Activated CD4-positive, alpha-beta T cell treated with anti-CD3 and anti-CD28 coated beads, Interleukin-2, amount 50 U/mL, for 48 hours (primary cell): ENCODE results near the gene SHISA6.

Experiments
- DNase-seq, 2 experiments: peaks; one replicate each; pipeline ENCODE4 v3.0.0-alpha.2; 2020

SHISA6 gene

GRCh38 chr17:11610999-11611566 lies 370.1 kb downstream of the SHISA6 start:
- DNase-seq, result no peak

GRCh38 chr17:11612956-11613355 lies 371.9 kb downstream of the SHISA6 start:
- no peak for DNase-seq
